ENCODE measurements around the gene PTPRF.

PTPRF gene

DNA sequence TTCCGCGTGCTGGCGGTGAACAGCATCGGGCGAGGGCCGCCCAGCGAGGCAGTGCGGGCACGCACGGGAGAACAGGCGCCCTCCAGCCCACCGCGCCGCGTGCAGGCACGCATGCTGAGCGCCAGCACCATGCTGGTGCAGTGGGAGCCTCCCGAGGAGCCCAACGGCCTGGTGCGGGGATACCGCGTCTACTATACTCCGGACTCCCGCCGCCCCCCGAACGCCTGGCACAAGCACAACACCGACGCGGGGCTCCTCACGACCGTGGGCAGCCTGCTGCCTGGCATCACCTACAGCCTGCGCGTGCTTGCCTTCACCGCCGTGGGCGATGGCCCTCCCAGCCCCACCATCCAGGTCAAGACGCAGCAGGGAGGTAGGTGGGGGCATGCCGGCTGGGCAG, 60.5 kb downstream of the PTPRF start:
- Histone ChIP-seq H3K9me3 (ENCODE audit: insufficient read depth, low read length) (no peaks in the 10 kb centered on the region), H3K79me2 (ENCODE audit: low read length) (no peaks in the 10 kb centered on the region), H3K4me2 (ENCODE audit: low read length) (no peak overlapping the region), H3K27ac (ENCODE audit: low read length) (no peak overlapping the region), H3K4me3 (ENCODE audit: low read length) (no peak overlapping the region), H2AFZ (ENCODE audit: low read depth, low read length) (no peak overlapping the region), H3K4me1 (ENCODE audit: low read length) (no peaks in the 10 kb centered on the region), H3K9ac (ENCODE audit: low read length) (no peak overlapping the region), H4K20me1 (ENCODE audit: insufficient read depth, low read length) (no peaks in the 10 kb centered on the region), H3K36me3 (replicated peaks; ENCODE audit: low read depth, low read length) (no peaks in the 10 kb centered on the region), H3K27me3 (ENCODE audit: low read depth, low read length) (no peaks in the 10 kb centered on the region)
- TF ChIP-seq EZH2phosphoT487 (IDR thresholded peaks at IDR 0.05; ENCODE audit: low read depth), result no peak
- TF ChIP-seq, protein P1, sequence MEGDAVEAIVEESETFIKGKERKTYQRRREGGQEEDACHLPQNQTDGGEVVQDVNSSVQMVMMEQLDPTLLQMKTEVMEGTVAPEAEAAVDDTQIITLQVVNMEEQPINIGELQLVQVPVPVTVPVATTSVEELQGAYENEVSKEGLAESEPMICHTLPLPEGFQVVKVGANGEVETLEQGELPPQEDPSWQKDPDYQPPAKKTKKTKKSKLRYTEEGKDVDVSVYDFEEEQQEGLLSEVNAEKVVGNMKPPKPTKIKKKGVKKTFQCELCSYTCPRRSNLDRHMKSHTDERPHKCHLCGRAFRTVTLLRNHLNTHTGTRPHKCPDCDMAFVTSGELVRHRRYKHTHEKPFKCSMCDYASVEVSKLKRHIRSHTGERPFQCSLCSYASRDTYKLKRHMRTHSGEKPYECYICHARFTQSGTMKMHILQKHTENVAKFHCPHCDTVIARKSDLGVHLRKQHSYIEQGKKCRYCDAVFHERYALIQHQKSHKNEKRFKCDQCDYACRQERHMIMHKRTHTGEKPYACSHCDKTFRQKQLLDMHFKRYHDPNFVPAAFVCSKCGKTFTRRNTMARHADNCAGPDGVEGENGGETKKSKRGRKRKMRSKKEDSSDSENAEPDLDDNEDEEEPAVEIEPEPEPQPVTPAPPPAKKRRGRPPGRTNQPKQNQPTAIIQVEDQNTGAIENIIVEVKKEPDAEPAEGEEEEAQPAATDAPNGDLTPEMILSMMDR (IDR thresholded peaks at IDR 0.05; ENCODE audit: low read depth, low read length), result no peak

- TF ChIP-seq EZH2phosphoT487 (IDR thresholded peaks at IDR 0.05; ENCODE audit: low read depth), result no peak
- TF ChIP-seq, protein P1 (IDR thresholded peaks at IDR 0.05; ENCODE audit: low read depth, low read length), result no peak
- Histone ChIP-seq H4K20me1 (ENCODE audit: insufficient read depth, low read length) (no peaks in the 10 kb centered on the region), H3K9ac (ENCODE audit: low read length) (no peak overlapping the region), H3K27ac (ENCODE audit: low read length) (no peak overlapping the region), H3K27me3 (ENCODE audit: low read depth, low read length) (no peaks in the 10 kb centered on the region), H3K4me2 (ENCODE audit: low read length) (no peak overlapping the region), H3K4me1 (ENCODE audit: low read length) (no peaks in the 10 kb centered on the region), H3K79me2 (ENCODE audit: low read length) (no peaks in the 10 kb centered on the region), H3K4me3 (ENCODE audit: low read length) (no peak overlapping the region), H2AFZ (ENCODE audit: low read depth, low read length) (no peak overlapping the region), H3K36me3 (replicated peaks; ENCODE audit: low read depth, low read length) (no peaks in the 10 kb centered on the region), H3K9me3 (ENCODE audit: insufficient read depth, low read length) (no peaks in the 10 kb centered on the region)
Observed at GRCh38 chr1:43592051-43592665, 61.5 kb downstream of the PTPRF start.

- no peak overlapping the region for H3K4me2 ChIP-seq (ENCODE audit: low read length)
- no peak overlapping the region for H3K9ac ChIP-seq (ENCODE audit: low read length)
- H3K4me3 ChIP-seq (ENCODE audit: low read length), result no peak overlapping the region
- no peaks in the 10 kb centered on the region for H3K79me2 ChIP-seq (ENCODE audit: low read length)
- H3K36me3 ChIP-seq (replicated peaks; ENCODE audit: low read depth, low read length), result no peaks in the 10 kb centered on the region
- no peak for TF ChIP-seq EZH2phosphoT487 (IDR thresholded peaks at IDR 0.05; ENCODE audit: low read depth)
- TF ChIP-seq, protein P1 (IDR thresholded peaks at IDR 0.05; ENCODE audit: low read depth, low read length), result no peak
- H3K9me3 ChIP-seq (ENCODE audit: insufficient read depth, low read length), result no peaks in the 10 kb centered on the region
- H3K27me3 ChIP-seq (ENCODE audit: low read depth, low read length), result no peaks in the 10 kb centered on the region
- no peaks in the 10 kb centered on the region for H4K20me1 ChIP-seq (ENCODE audit: insufficient read depth, low read length)
- H3K4me1 ChIP-seq (ENCODE audit: low read length), result no peaks in the 10 kb centered on the region
- no peak overlapping the region for H2AFZ ChIP-seq (ENCODE audit: low read depth, low read length)
- H3K27ac ChIP-seq (ENCODE audit: low read length), result no peak overlapping the region
Observed at GRCh38 chr1:43592974-43593683, 62.4 kb downstream of the PTPRF start.

DNA sequence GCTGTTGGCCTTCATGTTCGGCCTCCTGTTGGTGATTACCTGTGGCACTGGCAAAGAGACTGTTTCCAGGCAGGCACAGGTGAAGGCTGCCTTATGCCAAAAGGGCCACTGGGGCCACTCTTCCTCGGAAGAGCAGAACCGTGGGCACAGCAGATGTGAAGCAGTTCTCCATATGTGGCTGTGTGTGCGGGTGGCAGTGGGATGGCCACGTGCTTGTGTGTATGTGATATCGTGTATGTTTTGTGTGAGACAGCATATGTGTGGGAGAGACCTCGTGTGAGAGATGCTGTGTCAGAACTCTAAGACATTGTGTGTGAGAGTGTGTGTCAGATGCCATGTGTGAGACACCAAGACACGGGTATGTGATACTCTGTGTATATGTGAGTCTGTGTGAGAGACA, 65.9 kb downstream of the PTPRF start:
- Histone ChIP-seq H3K36me3 (replicated peaks; ENCODE audit: low read depth, low read length) (no peaks in the 10 kb centered on the region), H3K4me3 (ENCODE audit: low read length) (no peak overlapping the region), H3K27me3 (ENCODE audit: low read depth, low read length) (no peaks in the 10 kb centered on the region)

More for the DNA sequence above, 65.9 kb downstream of the PTPRF start:
- TF ChIP-seq, protein P1 (IDR thresholded peaks at IDR 0.05; ENCODE audit: low read depth, low read length), result no peak
- no peak for TF ChIP-seq EZH2phosphoT487 (IDR thresholded peaks at IDR 0.05; ENCODE audit: low read depth)
- Histone ChIP-seq H3K4me1 (ENCODE audit: low read length) (no peaks in the 10 kb centered on the region), H3K9me3 (ENCODE audit: insufficient read depth, low read length) (no peaks in the 10 kb centered on the region), H3K79me2 (ENCODE audit: low read length) (no peaks in the 10 kb centered on the region), H3K27ac (ENCODE audit: low read length) (no peak overlapping the region), H3K9ac (ENCODE audit: low read length) (no peak overlapping the region), H4K20me1 (ENCODE audit: insufficient read depth, low read length) (no peaks in the 10 kb centered on the region), H2AFZ (ENCODE audit: low read depth, low read length) (no peak overlapping the region), H3K4me2 (ENCODE audit: low read length) (no peak overlapping the region)

All from OCI-LY3 (cell line).